DMS114 treated with DMSO at 0.1 percent for 48 hours (cell line): ENCODE measurements around the gene ASB16.
A peak's percentile ranks its signal among the peaks of the same experiment; 100 is the strongest.
"Not testable (repeated sequence)": the region's sequence is repeated elsewhere in the genome, so short reads cannot be mapped to it uniquely, and the experiment has no call there.

Source experiments
- DNase-seq: peaks from one replicate; lab custom pipeline; 2025; ENCODE audit not compliant: unreplicated experiment; lab: John Stamatoyannopoulos, UW

ASB16 gene

DNA sequence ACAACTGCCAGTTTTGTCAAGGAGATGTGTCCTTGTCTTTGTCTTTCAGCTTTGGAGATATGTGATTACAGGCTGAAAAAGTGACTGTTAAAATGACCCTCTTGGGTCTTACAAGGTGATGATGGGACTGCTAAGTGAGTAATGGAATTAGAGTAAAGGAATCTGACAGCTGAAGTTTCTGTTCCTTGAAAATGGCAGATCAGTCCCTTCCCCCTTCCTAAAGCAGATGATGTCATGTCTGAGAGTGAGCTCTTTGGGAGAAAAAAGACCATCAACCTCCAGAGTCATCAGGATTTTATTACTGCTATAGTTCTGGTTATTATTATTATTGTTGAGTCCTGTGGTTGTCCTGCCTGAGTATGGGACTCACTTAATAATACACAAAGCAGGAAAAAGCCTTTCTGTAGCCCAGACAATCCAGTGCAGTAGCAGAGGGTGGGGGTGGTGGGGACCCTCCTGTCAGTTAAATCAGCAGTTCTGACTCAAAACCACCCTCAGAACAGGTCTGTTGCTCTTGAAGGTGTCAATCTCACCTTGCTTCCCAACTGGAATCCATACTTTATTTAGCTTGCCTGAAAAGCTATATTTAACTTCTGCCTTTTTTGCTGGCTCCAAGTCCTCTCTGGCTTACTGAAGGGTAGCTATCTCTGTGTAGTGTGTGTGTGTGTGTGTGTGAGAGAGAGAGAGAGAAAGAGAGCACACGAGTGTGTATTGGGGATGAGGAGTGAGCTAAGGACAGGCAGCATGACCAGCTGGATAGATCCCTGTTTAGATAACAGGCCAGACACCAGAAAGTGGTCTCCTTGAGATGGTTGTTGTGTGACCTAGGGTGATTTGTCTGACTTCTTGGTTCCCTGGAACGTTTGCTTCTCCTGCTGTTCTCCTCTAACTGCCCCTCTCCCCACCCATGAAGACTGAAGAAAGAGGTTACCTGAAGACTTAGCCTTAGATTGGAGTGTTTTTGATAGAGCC, 23.8 kb upstream of the ASB16 start:
- DNase-seq, result no peak

GRCh38 chr17:44147812-44148211, 22.7 kb upstream of the ASB16 start:
- no peak for DNase-seq

GRCh38 chr17:44149066-44149465, 21.4 kb upstream of the ASB16 start:
- not testable (repeated sequence) for DNase-seq

DNA sequence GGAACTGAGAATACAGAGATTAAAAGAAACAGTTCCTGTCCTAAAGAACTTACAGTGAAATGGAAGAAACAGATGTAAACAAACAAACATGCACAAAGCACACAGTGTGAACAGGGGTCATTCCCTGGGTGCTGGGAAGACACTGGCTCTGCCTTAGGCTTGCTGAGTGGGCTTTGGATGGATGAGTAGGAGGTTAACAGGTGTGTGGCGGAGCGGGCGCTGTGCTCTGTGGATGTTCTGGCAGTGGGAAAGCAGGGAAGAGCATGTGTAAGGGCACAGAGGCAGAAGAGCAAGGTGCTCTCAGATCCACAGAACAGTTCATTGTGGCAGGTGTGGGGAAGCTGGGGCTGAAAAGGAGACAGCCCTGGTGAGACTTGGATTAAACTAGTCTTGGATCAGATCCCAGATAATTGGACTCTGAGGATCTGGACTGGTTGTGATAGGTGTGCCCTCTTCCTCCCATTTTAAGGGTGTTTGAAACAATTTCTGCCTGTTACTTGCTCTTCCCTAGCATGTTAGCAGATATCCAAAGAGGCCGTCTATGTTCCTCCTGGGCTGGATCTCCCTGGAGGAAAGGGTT, 20.7 kb upstream of the ASB16 start:
- no peak for DNase-seq

- DNase-seq, result no peak
These were observed 17.6 kb upstream of the ASB16 start for GRCh38 chr17:44152875-44153274.

DNA sequence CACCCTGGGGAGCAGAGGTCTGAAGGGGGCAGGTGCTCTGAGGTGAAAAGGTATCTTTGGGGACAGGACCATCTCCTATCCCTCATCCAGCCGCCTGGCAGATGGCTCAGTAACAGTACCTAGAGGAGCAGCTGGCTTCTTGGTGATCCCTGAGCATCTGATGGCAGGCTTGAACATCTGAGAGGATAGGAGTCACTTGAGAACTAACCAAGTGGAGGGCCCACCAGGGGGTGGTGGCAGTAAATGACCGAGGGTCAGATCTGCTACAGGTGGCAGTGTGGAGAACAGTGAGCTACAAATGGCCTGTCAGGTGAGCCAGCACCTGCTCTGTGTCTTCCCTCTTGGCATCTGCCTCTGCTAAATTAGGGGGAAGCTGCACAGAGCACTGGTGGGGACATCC, 15.0 kb upstream of the ASB16 start:
- no peak for DNase-seq

DNA sequence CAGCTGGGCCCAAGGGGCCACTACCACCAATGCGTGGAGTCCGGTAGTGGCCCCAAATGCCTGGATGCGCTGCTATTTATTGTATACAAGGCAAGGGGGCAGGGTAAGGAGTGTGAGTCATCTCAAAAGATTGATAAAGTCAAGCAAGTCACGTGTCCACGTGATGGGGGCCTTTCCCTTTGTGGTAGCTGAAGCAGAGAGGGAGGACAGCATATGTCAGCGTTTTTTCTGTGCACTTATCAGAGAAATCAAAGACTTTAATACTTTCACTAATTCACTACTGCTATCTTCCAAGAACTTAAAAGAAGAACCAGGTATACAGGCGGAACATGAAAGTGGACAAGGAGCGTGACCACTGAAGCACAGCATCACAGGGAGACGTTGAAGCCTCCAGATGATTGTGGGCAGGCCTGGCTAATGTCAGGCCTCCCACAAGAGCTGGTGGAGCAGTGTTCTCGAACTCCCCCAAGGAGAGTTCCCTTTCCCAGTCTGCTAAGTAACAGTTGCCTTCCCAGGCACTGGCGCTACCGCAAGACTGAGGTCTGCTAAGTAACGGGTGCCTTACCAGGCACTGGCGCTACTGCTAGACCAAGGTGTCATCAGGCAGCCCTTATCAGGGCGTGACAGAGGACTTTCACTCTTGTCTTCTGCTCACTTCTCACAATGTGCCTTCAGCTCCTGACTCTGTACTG, 10.8 kb upstream of the ASB16 start:
- no peak for DNase-seq

- DNase-seq, result no peak
These were observed 6.0 kb upstream of the ASB16 start for GRCh38 chr17:44164476-44164875.

DNA sequence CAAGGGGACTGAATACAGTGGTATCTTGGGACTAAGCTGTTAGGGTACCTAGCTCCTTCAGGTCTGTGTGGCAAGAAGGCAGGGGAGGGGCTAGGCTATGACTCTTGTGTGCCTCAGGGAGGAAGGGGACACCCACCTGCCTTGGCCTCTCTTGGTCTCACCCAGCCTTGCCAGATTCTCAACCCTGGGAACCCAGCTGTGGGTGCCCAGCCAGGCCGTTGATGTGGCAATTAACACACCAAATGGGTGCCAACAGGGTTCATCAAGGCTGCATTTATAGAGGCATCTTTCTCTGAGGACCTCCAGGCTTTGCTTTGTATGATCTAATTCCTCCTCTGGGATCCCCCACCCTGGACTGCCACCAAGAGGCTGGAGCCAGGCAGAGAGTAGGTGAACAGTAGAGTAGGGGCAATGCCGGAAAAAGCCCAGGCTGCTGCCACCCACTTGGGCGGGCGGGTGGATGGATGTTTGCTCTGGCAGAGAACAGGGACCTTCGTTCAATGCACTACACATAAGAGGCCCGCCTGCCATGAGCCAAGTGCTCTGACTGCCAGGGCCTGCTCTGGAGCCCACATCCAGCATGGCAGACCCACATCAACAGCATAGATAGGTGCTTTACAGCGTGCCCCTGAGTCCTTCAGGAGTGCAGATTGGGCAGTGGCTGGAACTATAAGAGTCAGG, 3.2 kb upstream of the ASB16 start:
- no peak for DNase-seq

- no peak for DNase-seq
These were observed 387 bp upstream of the ASB16 start for GRCh38 chr17:44170135-44170498.

DNA sequence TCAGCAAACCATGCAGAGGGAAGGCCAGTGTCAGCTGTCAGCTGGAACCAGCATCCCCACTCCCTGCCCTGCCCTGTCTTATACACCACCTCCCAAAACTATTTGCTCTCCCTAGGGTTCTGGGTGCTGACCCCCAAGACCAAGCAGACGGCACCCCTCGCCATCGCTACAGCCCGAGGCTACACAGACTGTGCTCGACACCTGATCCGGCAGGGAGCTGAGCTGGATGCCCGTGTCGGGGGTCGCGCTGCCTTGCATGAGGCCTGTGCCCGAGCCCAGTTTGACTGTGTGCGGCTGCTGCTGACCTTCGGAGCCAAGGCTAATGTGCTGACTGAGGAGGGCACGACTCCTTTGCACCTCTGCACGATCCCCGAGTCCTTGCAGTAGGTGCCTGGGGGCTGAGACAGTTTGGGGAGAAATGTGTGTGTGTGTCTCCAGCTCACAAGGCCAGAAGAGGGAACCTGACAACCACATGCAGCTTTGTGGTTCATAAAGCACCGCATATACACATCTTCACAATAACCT, 1.5 kb downstream of the ASB16 start:
- no peak for DNase-seq

- no peak for DNase-seq
These were observed 3.9 kb downstream of the ASB16 start for GRCh38 chr17:44174427-44174826.

GRCh38 chr17:44176257-44176656, 5.8 kb downstream of the ASB16 start:
- DNase-seq, result no peak

- DNase-seq, result no peak
These were observed 6.4 kb downstream of the ASB16 start for GRCh38 chr17:44176671-44177501.

GRCh38 chr17:44177640-44178039, 7.1 kb downstream of the ASB16 start:
- no peak for DNase-seq

GRCh38 chr17:44178133-44178532, 7.6 kb downstream of the ASB16 start:
- no peak for DNase-seq

DNA sequence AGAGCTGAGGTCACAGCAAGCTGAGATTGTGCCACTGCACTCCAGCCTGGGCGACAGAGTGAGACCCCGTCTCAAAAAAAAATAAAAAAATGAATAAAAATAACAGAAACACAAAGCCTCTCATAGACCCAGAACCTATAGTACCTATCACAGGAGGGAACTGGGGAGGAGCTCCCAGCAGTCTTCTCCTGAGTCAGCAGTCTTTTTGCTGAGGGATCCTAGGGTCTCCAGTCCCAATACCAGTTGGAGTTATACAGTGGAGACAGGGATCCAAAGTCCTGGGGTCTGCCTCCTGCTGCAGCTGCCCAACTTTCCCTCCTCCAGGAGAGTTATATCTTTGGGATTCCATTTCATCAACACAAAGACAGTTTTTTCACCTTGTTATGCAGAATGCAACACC, 12.5 kb downstream of the ASB16 start:
- DNase-seq, result no peak

GRCh38 chr17:44184212-44184810, 13.8 kb downstream of the ASB16 start:
- no peak for DNase-seq

GRCh38 chr17:44186307-44187130, 16.0 kb downstream of the ASB16 start, which contains the start of gene TMUB2:
TMUB2 (plus strand) TSS chr17:44186972; CDS start chr17:44187709, 737 bp downstream.
- DNase-seq, result peak; percentile 99
